GM19324 (cell line): ENCODE data around the gene MRPL52.
"Not testable (repeated sequence)": the region's sequence is repeated elsewhere in the genome, so short reads cannot be mapped to it uniquely, and the experiment has no call there.

Source experiments
- ATAC-seq: cut with Tn5 transposase; IDR thresholded peaks from one replicate; pipeline ENCODE4 v1.9.1; 2021; ENCODE audit warnings: mild to moderate bottlenecking, moderate library complexity; ENCODE audit not compliant: unreplicated experiment, low FRiP score

Gene MRPL52

DNA sequence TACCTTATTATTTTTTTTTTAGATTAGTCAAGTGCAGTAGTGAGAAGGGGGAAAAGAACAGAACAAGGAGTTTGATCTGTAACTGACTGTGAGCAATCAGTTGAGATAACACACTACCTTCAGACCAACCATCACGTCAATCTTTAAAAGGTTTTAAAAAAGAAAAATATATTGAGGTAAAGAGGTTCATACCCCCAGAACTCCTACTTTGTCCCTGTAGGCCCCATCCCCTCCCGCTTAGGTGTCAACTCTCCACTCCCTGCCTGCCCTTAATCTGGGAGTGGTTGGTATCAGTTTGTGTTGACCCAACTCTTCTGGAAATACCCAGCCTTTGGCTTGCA, 22.9 kb downstream of the MRPL52 start:
- ATAC-seq: no peak

DNA sequence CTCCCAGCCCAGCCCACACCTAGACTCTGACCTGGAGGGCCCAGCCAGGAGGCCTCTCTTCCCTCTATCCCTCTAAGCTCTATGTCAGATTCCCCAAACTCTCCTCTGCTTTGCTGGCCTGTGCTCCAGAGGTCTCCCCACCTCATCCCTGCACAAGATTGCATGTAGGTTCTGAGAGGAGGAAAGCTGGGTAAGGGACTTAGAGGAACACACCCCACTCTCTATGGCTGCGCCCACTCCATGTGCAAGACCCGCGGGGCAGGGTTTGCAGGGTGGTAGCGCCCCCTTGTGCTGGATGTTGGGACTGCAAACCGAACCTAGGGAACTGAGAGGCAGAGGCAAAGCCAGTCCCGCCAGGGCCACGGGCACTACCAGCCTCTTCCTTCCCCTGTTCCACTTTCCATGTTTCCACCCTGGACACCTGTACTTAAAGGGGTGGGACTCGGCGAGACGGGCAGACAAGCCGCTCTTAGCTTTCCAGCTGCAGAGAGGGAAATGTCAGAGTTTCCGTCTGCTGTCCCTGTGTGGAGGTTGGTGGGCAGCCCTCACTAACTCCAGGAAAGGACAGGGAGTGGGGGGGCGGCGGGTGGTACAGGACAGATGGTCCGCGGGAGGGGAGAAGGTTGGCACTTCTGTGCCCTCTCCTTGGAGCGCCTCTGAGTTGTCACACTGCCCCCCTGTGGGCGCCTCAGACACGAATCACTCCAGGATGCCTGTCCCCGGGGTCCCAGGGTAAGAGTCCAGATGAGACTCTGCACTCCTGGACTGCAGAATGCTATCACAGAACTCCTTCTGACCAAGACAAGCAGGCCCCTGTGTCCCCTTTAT, 23.5 kb downstream of the MRPL52 start:
- peak; percentile 67 for ATAC-seq

DNA sequence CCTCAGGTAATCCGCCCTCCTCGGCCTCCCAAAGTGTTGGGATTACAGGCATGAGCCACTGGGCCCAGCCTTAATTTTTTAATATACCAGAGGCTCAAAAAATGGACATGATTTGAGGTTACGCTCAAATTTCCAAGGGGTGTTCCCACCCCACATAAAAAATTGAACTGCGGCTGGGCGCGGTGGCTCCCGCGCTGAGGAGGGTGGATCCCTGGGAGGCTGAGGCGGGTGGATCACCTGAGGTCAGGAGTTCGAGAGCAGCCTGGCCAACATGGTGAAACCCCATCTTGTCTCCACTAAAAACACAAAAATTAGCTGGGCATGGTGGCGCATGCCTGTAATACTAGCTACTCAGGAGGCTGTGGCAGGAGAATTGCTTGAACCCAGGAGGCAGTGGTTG, 24.6 kb downstream of the MRPL52 start:
- not testable (repeated sequence) for ATAC-seq

DNA sequence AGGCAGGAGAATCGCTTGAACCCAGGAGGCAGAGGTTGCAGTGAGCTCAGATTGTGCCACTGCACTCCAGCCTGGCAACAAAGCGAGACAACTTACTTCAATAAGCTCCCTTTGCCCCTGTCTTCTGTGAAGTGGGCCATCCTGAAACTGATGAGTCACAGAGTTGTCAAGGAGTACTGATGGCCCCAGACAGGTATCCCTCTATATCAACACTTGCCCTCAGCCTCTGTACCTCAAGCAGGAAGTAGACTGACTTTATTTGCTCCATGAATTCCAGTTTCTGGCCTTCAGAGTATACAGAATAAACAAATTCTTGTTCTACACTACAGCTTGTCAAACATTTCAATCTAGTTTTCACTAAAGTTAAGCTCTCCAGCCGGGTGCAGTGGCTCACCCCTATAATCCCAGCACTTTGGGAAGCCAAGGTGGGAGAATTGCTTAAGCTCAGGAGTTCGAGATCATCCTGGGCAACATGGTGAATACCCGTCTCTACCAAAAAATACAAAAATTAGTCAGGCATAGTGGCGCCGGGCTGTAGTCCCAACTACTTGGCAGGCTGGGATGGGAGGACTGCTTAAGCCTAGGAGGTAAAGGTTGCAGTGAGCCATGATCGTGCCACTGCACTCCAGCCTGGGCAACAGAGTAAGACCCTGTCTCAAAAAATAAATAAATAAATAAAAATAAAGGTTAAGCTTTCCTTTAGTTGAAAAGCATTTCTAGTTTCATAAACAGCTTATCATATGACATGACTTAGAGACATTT, 25.5 kb downstream of the MRPL52 start:
- ATAC-seq: no peak

DNA sequence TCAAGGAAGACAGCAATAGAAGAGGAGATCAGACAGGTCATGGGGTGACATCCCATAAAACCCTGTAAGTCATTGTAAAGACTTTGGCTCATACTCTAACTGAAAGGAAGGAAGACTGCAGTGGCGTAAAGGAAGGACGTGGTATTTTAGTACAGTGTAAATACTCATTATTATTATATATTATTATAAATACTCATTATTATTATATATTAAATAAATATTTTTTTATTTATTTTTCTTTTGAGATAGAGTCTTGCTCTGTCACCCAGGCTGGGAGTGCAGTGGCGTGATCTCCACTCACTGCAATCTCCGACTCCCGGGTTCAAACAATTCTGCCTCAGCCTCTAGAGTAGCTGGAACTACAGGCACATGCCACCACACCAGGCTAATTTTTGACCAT, 26.7 kb downstream of the MRPL52 start:
- no peak for ATAC-seq

DNA sequence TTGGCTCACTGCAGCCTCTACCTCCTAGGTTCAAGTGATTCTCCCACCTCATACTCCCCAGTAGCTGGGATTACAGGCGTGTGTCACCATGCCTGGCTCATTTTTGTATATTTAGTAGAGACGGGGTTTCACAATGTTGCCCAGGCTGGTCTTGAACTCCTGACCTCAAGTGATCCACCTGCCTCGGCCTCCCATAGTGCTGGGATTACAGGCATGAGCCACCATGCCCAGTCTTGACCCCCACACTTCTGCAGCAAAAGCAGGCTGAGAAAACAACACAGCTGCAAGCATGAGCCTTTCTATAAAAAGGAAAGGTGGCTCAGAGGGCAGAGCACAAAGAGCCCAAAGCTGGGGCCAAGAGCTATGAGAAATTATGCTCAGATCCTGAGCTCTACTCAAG, 30.7 kb downstream of the MRPL52 start:
- ATAC-seq: not testable (repeated sequence)

DNA sequence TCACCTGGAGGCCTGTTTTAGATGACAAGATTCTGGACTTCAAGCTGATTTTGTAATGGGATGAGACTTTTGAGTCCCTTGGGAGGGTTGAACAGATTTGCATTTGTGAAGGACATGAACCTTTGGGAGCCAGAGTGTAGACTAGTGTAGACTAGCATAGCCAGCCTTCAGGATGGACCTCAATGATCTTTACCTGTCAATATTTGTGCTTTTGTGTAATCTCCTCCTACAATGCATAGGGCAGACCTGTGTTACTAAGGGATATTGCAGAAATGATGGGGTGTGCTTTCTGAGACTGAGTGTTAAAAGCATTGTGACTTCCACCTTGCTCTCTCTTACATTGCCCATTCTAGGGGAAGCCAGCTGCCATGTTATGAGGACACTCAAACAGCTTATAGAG, 32.0 kb downstream of the MRPL52 start:
- ATAC-seq: no peak

DNA sequence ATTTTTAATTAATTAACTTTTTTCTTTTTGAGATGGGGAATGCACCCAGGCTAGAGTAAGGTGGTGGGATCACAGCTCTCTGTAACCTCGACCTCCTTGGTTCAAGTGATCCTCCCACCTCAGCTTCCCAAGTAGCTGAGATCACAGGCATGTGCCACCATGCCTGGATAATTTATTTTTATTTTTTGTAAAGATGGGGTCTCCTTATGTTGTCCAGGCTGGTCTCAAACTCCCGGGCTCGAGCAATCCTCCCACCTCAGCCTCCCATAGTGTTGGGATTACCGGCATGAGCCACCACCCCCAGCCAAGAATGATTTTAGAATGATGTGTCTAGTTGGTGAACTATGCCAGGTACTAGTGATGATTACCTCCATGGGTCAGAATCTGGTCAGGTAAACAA, 35.3 kb downstream of the MRPL52 start:
- ATAC-seq: no peak

DNA sequence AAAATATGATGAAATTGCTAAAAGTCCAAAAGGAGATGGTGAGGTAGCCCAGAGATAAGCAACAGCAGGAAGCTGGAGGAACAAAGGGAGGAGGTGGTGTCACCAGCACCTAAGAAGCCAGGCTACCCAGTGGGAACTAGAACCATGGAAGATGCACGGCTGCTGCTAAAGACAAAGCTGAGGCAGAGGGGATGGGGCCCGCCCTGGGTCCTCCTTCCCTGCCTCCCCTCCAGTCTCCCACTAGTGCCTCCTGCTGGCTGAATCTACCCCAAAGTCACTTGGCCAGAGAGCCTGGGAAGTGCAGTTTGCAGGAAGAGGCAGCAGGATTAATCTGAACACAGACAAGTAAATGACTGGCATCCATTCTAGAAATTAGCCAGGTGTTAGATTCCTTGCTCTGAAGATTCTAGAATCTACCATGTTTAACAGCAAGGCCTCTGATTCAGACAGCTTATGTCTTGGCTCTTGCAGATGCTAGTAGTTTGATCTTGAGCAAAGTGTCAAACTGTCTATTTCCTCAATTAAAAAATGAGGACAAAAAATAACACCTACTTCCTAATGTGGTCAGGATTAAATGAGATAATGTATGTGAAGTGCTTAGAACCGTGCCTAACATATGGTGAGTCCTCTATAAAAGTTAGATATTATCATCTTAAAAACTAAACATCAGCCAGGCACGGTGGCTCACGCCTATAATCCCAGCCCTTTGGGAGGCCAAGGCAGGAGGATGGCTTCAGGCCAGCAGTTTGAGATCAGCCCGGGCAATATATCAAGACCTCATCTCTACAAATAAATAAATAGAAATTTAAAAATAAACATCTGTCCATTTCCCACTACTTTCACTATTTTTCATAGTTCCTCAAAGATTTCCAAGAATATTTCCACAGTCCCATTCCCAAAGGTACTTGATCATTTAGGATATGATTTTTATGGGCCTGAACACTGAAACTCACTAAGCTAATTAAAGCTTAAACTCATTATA, 36.0 kb downstream of the MRPL52 start:
- ATAC-seq: no peak

DNA sequence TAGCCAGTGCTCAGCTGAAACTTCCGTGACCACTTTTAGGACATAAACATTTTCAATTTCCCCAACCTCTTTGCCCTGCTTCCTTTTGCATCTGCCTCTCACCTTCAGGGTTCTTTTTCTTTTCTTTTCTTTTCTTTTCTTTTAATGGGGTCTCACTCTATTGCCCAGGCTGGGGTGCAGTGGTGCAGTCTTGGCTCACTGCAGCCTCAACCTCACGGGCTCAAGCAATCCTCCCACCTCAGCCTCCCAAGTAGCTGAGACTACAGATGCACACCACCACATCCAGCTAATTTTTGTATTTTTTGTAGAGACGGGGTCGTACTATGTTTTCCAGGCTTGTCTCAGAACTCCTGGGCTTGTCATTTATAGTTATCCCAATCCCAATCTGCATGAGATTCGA, 37.2 kb downstream of the MRPL52 start:
- no peak for ATAC-seq

DNA sequence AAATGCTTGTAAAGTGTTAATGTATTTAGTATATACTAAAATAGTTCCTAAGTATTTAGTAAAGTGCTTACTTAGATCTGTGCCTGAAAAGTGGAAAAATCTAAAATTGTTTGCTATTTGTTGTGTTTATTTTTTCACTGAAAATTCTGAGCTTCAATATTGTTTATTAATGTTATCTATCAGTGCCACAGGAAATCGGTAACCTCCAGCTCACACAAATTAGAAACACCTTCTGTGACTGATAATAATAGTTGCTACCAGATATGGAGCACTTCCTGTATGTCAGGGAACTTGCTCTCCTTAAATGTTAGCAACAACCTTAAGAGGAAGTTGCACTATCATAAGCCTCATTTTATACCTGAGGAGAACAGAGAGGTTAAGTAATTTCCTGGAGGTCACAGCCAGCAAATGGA, 41.1 kb downstream of the MRPL52 start:
- peak; percentile 19 for ATAC-seq

DNA sequence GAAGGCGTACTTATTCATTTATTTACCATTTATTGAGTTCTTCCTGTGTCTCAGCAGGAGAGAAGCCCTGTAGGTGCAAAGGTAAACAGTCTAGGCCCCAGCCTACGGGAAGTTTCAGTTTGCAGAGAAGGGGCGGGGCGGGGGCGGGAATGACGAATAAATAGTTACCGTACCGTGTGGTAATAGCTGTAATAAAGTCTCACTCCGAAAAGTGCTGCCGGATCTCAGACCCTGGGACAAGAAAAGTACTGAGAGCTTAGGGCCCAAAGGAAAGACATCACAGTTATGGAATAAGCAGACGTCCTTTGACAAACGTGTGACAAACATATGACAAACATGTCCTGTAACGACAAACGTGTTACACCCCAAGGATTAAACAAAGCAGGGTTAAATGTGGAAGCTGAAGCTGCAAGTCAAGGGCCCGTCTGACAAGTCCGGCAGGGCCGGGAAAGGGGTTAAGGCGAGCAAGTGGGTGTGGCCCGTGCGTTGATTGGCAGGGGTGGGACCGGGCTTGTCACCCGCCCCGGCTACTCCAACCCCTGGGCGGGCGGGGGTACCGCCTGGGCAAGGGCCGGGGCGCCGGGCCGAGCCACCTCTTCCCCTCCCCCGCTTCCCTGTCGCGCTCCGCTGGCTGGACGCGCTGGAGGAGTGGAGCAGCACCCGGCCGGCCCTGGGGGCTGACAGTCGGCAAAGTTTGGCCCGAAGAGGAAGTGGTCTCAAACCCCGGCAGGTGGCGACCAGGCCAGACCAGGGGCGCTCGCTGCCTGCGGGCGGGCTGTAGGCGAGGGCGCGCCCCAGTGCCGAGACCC, 41.7 kb downstream of the MRPL52 start, which contains the start of gene LRP10:
LRP10 (plus strand) TSS at position 517 of the 809 bp plus-strand sequence. CDS start 564 bp downstream, outside the sequence.
- ATAC-seq: peak; percentile 87

DNA sequence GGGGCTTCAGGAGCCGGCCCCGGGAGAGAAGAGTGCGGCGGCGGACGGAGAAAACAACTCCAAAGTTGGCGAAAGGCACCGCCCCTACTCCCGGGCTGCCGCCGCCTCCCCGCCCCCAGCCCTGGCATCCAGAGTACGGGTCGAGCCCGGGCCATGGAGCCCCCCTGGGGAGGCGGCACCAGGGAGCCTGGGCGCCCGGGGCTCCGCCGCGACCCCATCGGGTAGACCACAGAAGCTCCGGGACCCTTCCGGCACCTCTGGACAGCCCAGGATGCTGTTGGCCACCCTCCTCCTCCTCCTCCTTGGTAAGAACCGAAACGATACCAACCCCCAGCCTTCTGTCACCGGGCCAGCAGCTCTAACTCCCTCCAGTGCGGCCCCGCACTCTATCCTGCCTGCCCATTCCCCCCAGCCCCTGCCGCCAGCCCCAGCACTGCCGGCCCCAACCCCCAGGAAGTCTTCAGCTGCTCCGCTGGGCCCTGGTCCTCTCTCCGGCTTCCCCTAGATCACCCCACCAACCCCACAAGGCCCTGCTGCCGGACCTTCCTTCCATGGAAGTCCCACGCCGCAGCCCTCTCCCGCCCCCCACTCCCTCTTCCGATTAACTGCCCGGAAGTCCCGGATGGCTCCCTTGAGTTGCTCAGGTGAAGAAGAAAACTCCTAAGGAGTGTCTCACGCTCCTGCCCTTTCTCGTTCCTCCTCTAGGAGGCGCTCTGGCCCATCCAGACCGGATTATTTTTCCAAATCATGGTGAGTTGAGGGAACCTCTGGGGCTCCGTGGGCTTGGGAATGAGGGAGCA, 42.5 kb downstream of the MRPL52 start:
- peak; percentile 14 for ATAC-seq

DNA sequence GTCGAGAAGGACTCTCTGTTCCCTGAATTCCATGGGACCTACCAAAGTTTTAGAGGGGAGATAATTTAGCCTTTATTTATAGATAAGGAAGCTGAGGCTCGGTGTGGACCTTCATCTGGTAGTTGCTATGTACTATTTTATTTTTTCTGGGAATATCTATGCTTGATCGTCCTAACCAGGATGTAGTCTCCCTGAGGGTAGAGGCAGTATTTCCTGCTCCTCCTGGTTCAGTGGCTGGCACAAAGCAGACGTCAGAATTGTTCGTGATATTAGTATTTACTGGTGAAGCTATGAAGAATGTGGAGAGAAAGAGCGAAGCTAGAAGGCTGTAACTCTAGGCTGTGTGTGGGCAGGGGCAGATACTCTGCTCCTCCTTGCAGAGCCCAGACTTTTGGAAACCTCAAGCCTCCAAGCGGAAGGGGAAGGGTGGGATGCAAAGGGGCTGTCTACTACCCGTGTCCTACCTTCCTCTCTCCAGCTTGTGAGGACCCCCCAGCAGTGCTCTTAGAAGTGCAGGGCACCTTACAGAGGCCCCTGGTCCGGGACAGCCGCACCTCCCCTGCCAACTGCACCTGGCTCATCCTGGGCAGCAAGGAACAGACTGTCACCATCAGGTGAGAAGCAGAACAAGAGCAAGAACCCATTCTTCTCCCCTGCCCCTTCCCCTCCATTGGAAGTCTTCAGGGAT, 43.3 kb downstream of the MRPL52 start:
- ATAC-seq: no peak

DNA sequence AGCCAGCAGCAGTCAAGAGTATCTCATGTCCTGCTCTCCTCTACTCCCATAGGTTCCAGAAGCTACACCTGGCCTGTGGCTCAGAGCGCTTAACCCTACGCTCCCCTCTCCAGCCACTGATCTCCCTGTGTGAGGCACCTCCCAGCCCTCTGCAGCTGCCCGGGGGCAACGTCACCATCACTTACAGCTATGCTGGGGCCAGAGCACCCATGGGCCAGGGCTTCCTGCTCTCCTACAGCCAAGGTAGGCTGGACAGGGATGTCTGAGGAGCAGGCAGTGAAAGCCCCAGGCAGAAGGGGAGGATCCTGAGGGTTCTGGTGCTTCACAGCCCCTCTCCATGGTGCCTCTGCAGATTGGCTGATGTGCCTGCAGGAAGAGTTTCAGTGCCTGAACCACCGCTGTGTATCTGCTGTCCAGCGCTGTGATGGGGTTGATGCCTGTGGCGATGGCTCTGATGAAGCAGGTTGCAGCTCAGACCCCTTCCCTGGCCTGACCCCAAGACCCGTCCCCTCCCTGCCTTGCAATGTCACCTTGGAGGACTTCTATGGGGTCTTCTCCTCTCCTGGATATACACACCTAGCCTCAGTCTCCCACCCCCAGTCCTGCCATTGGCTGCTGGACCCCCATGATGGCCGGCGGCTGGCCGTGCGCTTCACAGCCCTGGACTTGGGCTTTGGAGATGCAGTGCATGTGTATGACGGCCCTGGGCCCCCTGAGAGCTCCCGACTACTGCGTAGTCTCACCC, 45.5 kb downstream of the MRPL52 start:
- no peak for ATAC-seq

DNA sequence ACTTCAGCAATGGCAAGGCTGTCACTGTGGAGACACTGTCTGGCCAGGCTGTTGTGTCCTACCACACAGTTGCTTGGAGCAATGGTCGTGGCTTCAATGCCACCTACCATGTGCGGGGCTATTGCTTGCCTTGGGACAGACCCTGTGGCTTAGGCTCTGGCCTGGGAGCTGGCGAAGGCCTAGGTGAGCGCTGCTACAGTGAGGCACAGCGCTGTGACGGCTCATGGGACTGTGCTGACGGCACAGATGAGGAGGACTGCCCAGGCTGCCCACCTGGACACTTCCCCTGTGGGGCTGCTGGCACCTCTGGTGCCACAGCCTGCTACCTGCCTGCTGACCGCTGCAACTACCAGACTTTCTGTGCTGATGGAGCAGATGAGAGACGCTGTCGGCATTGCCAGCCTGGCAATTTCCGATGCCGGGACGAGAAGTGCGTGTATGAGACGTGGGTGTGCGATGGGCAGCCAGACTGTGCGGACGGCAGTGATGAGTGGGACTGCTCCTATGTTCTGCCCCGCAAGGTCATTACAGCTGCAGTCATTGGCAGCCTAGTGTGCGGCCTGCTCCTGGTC, 46.1 kb downstream of the MRPL52 start:
- ATAC-seq: no peak

DNA sequence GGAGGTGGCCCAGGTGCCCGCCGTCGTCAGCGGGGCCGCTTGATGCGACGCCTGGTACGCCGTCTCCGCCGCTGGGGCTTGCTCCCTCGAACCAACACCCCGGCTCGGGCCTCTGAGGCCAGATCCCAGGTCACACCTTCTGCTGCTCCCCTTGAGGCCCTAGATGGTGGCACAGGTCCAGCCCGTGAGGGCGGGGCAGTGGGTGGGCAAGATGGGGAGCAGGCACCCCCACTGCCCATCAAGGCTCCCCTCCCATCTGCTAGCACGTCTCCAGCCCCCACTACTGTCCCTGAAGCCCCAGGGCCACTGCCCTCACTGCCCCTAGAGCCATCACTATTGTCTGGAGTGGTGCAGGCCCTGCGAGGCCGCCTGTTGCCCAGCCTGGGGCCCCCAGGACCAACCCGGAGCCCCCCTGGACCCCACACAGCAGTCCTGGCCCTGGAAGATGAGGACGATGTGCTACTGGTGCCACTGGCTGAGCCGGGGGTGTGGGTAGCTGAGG, 47.4 kb downstream of the MRPL52 start:
- ATAC-seq: no peak
